Muscle layer of colon (tissue), 2 donors: ENCODE data around the gene ARPC5.
"Not testable (repeated sequence)": the region's sequence is repeated elsewhere in the genome, so short reads cannot be mapped to it uniquely, and the experiment has no call there.

Experiments
- H3K27ac ChIP-seq: one replicate; pipeline ENCODE4 v1.7.0; 2013; ENCODE audit warnings: low read depth, mild to moderate bottlenecking, low read length, moderate library complexity
- H3K27me3 ChIP-seq, 2 donors: one replicate each; pipeline ENCODE4 v1.7.0; 2013; ENCODE audit warnings: low read length in 2 of 2, mild to moderate bottlenecking in 2 of 2; ENCODE audit not compliant: insufficient read depth in 2 of 2, control insufficient read depth in 1 of 2
- H3K36me3 ChIP-seq: one replicate; pipeline ENCODE4 v1.7.0; 2013; ENCODE audit warnings: mild to moderate bottlenecking, low read length; ENCODE audit not compliant: insufficient read depth
- H3K4me1 ChIP-seq: one replicate; pipeline ENCODE4 v1.7.0; 2013; ENCODE audit warnings: mild to moderate bottlenecking, low read length; ENCODE audit not compliant: insufficient read depth
- H3K4me3 ChIP-seq, 2 donors: one replicate each; pipeline ENCODE4 v1.7.0; 2013; ENCODE audit warnings: low read length in 2 of 2, low read depth in 1 of 2, mild to moderate bottlenecking in 1 of 2, moderate library complexity in 1 of 2
- H3K9ac ChIP-seq: one replicate; pipeline ENCODE4 v1.7.0; 2013; ENCODE audit warnings: low read length
- H3K9me3 ChIP-seq: one replicate; pipeline ENCODE4 v1.7.0; 2013; ENCODE audit warnings: mild to moderate bottlenecking, low read length
- donor health status: abdominal sarcoma.
- donor health status: Adenocarcinoma of cecum.

The ARPC5 gene

DNA sequence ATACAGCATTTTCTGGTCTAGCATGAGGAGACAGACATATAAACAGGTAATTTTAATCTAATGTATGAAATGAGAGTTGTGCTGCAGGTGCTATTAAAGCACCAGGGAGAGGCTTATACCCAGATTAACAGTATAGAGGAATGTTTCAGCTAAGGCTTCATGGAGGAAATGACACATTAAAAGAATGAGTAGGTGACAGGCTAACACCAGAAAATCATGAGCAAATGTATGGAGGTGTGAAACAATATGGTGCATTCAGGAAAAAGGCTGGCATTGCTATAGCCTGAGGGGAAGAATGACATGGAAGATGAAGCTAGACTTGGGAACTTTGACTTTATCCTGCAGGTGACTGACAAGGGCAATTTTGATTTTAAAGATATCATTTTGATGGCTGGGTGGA is 7.0 kb downstream of the ARPC5 start:
- no peaks in the 10 kb centered on the region for H3K27me3 ChIP-seq
- H3K4me1 ChIP-seq: peaks cover 68% of the 10 kb centered on the region
- peaks cover 55% of the 10 kb centered on the region for H3K36me3 ChIP-seq
- H3K9ac ChIP-seq: no peak overlapping the region
- no peak overlapping the region for H3K27ac ChIP-seq
- no peaks in the 10 kb centered on the region for H3K9me3 ChIP-seq
- H3K4me3 ChIP-seq: no peak overlapping the region

DNA sequence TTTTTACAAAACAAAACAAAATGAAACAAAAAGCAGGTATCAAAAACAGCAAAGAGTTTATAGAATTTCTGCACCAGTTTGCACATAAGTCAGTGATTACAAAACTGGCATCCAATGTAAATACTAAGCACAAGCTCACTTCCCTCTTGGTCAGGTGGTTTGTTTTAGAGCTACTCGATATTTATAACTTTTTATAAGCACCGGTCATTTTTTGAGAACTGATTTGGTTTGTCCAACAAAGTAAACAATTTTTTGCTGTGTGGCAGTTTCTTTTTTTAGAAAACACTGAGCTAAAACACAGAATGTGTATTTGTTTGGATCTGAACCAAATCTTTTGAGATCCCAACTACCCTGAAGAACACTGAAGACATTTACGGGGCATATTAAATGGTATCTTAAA is 9.3 kb downstream of the ARPC5 start:
- H3K36me3 ChIP-seq: peaks cover 52% of the 10 kb centered on the region
- not testable (repeated sequence) for H3K9me3 ChIP-seq, H3K27ac ChIP-seq, H3K27me3 ChIP-seq, H3K9ac ChIP-seq, H3K4me3 ChIP-seq
- H3K4me1 ChIP-seq: peaks cover 63% of the 10 kb centered on the region

DNA sequence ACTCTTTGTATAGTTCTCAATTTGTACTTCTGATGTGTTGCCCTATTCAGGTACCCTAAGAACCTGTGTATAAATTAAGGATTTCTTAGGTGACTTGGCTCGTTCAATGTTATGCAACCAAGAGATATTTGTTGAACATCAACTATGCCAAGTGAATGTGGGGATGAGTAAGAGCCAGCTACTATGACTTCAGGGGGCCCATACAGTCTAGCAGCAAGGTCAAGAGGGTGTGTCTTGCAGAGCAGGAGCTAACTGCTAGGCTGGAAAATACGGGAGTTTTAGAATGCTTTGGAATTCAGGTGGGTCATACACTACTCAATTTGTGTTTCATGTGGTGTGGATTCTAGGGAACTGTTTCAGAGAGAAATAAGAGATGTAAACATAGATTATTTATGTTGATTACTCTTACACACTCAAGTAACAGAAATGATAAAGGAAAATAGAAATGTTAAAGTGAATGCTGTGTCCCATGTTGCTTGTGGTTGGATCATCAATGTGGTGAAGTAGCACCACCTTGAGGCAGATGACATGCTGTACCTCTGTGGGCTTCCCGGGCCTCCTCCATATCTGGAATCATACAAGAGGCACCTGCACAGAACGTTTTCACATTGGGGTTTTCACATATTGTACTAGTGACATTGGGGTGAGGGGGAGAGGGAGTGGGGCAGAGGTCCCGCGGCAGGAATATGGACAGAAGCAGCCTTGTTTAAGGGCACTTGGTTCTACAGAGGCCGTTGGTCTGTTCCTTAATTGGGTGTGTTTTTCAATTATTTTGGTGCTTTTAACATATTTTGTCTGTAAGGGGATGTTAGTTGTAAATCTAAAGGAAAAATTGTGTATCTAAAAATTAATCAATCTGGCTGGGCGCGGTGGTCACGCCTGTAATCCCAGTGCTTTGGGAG is 12.4 kb downstream of the ARPC5 start:
- Histone ChIP-seq H3K36me3 (peaks cover 26% of the 10 kb centered on the region), H3K9me3 (no peaks in the 10 kb centered on the region), H3K9ac (no peak overlapping the region), H3K4me3 (no peak overlapping the region), H3K4me1 (peaks cover 37% of the 10 kb centered on the region), H3K27ac (no peak overlapping the region), H3K27me3 (no peaks in the 10 kb centered on the region)

DNA sequence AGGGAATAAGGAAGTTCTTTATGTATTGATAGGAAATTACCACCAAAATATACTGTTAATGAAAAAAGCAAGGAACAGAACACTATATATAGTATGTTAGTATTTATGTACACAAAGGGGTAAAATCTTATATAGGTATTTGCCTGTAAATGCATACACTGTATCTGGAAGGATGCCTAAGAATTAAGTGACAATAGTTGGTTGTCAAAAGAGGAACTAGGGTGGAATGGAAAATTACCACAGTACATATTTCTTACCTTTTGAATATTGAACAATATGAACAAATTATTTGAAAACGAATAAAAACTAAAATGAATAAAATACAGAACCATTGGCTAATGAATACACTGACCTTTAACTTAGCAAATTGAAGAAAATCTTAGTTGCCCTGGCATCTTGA is 13.6 kb downstream of the ARPC5 start:
- H3K27me3 ChIP-seq: no peaks in the 10 kb centered on the region
- no peak overlapping the region for H3K27ac ChIP-seq
- peaks cover 20% of the 10 kb centered on the region for H3K36me3 ChIP-seq
- H3K9me3 ChIP-seq: no peaks in the 10 kb centered on the region
- H3K9ac ChIP-seq: no peak overlapping the region
- no peak overlapping the region for H3K4me3 ChIP-seq
- H3K4me1 ChIP-seq: peaks cover 29% of the 10 kb centered on the region

DNA sequence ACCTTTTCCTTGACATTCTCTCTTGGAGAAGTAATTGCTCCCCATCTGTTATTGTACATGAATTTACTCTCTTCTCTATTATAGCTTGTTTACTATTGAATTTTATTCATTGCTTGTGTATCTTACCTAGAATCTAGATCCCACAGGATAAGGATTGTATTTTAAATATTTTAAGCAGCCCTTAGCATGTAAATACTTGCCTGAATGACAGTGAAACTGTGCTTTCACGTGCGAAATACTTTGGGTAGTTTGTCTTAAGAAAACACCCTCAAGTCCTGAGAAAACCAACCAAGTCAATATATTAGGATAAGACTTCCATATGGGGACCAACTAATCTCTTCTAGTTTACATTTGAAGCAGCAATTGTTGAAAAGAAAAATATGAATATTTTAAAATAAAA is 15.3 kb downstream of the ARPC5 start:
- H3K9me3 ChIP-seq: no peaks in the 10 kb centered on the region
- peaks cover 13% of the 10 kb centered on the region for H3K36me3 ChIP-seq
- peaks cover 17% of the 10 kb centered on the region for H3K4me1 ChIP-seq
- no peaks in the 10 kb centered on the region for H3K27me3 ChIP-seq
- H3K4me3 ChIP-seq: no peak overlapping the region
- no peak overlapping the region for H3K27ac ChIP-seq
- no peak overlapping the region for H3K9ac ChIP-seq

DNA sequence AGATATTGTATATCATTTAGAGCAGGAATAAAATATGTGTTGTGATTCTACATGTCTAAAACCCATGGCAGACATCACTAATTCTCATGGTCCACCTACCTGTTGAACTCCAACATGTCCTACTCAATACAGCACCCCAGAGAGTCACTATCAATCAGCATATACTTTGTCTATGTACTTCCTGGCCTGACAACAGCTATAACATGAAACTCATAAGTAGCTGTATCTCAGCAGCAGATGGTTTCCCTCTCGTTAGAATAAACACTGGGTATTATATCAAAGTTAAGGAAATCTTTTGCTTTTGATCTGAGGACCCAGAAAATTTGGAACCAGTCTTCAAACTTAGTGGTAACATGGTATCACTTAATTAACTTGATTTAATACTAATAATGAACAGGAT is 15.8 kb downstream of the ARPC5 start:
- Histone ChIP-seq H3K4me3 (no peak overlapping the region), H3K36me3 (peaks cover 8% of the 10 kb centered on the region), H3K27me3 (no peaks in the 10 kb centered on the region), H3K9ac (no peak overlapping the region), H3K4me1 (peaks cover 13% of the 10 kb centered on the region), H3K27ac (no peak overlapping the region), H3K9me3 (no peaks in the 10 kb centered on the region)

DNA sequence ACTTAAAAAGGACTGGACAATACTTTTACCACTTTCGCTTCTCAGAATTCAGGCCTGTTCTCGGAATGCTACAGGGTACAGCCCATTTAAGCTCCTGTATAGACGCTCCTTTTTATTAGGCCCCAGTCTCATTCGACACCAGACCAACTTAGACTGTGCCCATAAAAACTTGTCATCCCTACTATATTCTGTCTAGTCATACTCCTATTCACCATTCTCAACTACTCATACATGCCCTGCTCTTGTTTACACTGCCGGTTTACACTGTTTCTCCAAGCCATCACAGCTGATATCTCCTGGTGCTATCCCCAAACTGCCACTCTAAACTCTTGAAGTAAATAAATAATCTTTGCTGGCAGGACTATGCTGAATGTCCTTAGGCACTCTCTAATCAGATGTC is 17.4 kb downstream of the ARPC5 start:
- not testable (repeated sequence) for H3K4me3 ChIP-seq, H3K4me1 ChIP-seq, H3K36me3 ChIP-seq, H3K9ac ChIP-seq, H3K9me3 ChIP-seq, H3K27ac ChIP-seq, H3K27me3 ChIP-seq

DNA sequence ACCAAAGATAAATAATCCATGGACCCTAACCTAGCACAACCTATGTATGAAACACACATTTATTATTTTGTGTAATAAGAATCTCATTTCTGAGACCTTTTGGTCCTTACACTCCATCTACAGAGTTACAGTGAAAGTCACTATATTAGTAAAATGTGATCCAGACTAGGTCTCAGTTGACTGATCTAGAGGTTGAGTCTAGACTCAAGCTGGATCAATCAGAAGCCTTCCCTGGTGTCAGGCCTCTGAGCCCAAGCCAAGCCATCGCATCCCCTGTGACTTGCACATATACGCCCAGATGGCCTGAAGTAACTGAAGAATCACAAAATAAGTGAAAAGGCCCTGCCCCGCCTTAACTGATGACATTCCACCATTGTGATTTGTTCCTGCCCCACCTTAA is 22.6 kb downstream of the ARPC5 start:
- H3K4me3 ChIP-seq, H3K27me3 ChIP-seq, H3K27ac ChIP-seq, H3K9me3 ChIP-seq, H3K36me3 ChIP-seq, H3K9ac ChIP-seq: not testable (repeated sequence)
- H3K4me1 ChIP-seq: peaks cover 22% of the 10 kb centered on the region

DNA sequence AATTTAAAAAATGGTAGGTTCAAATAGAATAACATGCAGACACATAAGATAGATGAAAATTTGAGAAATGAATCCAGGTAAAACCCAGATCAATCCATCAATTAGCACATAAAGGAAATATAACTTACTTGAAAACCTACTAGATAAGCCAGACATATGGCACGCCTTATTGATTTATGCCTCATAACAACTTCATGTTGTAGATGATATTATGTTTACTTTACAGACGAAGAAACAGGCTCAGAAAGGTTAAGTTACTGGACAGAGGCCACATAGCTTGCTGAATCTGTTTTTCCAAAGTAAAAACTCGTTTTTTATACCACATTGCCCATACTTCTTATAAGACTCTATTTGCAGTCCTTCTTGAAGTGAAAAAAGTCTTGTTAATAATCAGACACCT is 23.2 kb downstream of the ARPC5 start:
- H3K9ac ChIP-seq: no peak overlapping the region
- H3K4me3 ChIP-seq: no peak overlapping the region
- H3K4me1 ChIP-seq: peaks cover 22% of the 10 kb centered on the region
- no peaks in the 10 kb centered on the region for H3K36me3 ChIP-seq
- H3K27ac ChIP-seq: no peak overlapping the region
- H3K9me3 ChIP-seq: no peaks in the 10 kb centered on the region
- H3K27me3 ChIP-seq: no peaks in the 10 kb centered on the region

DNA sequence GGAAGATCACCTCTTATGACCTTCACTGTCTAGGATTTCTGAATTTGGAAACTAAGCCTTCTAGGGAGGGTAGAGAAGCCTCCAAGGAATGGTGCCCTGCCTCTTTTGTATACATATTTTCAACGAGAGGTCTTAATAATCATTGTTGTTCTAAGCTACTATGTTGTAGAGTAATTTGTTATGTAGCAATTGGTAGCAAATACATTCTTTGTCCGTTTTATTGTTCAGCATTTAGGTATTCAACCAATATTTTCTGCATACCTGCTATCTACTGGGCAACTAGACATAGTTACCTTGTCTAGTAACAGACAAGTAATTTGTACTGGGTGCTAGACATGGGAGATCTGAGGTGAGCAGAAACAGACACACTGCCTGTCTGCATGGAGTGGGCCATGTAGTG is 24.6 kb downstream of the ARPC5 start:
- no peaks in the 10 kb centered on the region for H3K27me3 ChIP-seq
- no peaks in the 10 kb centered on the region for H3K36me3 ChIP-seq
- peaks cover 22% of the 10 kb centered on the region for H3K4me1 ChIP-seq
- H3K9me3 ChIP-seq: no peaks in the 10 kb centered on the region
- H3K27ac ChIP-seq: no peak overlapping the region
- no peak overlapping the region for H3K9ac ChIP-seq
- H3K4me3 ChIP-seq: no peak overlapping the region

DNA sequence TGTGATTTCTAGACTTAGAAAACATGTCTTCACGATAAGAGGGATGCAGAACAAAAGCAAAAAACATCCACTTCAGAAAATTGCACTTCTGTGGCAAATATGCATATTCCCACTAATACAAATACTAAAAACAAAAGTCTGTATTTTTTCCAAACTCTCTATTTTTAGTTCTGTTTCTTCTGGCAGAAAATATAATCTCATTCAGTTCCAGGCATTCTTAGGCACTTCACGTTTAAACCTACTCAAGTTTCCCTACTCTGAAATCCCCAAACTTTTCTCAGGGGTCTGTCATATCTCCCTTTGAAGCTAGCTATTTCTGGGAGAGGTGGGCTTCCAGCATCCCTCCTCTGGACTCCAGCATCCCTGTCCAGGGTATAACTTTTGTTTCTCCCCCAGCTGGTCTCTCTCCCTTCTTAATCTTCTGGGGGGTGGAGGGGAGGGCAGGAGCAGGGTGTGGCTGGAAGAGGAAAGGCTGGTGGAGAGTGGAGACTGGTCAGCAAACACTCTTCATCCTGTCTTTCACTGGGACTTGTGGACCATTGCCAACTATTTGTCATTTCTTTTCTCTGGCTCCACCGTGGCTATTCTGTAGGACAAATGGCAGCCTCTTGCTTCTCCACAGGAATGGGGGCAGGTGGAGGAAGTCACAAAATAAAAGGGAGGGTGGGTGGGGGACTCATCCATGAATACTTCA is 25.7 kb downstream of the ARPC5 start:
- Histone ChIP-seq H3K4me3 (no peak overlapping the region), H3K4me1 (peaks cover 22% of the 10 kb centered on the region), H3K9ac (no peak overlapping the region), H3K27me3 (no peaks in the 10 kb centered on the region), H3K36me3 (no peaks in the 10 kb centered on the region), H3K9me3 (no peaks in the 10 kb centered on the region), H3K27ac (peak overlapping the region; percentile 58)

DNA sequence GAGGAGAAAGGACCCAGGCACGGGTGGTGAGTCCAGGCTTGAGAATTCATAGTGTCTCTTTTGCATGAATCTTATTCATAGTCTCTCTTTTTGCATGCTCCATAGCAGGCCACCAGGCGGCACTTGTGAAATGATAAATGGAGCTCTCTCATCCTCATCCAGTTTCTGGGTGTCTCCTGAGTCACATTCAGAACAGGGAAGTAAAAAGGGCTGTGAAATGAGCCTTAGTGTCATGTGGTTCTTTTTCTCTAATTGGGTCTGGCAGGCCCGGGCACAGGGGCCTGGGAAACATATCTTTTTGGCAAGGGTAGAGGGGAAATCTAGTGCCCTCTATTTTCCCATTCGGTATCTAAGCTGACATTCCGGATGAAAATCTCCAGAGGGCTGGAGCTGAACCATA is 26.3 kb downstream of the ARPC5 start:
- H3K27ac ChIP-seq: no peak overlapping the region
- no peaks in the 10 kb centered on the region for H3K9me3 ChIP-seq
- H3K27me3 ChIP-seq: no peaks in the 10 kb centered on the region
- H3K36me3 ChIP-seq: no peaks in the 10 kb centered on the region
- H3K4me3 ChIP-seq: no peak overlapping the region
- no peak overlapping the region for H3K9ac ChIP-seq
- peaks cover 22% of the 10 kb centered on the region for H3K4me1 ChIP-seq
